Tibial nerve (tissue), 4 donors: ENCODE results near the gene TEKT1. TPM values are rescaled to one million over a fixed set of nuclear protein-coding genes. Genes with fewer than 3 reads are reported as not detected.

Experiments
- DNase-seq, 2 donors: peaks; one replicate each; pipeline ENCODE4 v3.0.0-alpha.2; 2019; ENCODE audit warnings: low spot score in 2 of 2
- H3K27ac ChIP-seq, 4 donors: fragments of 200-600 bp; sonication (generic) in 3 of 4; one replicate each; pipeline ENCODE4 v1.5.1; 2017 to 2019; ENCODE audit warnings: mild to moderate bottlenecking in 1 of 4
- H3K27me3 ChIP-seq, 2 donors: fragments of 200-600 bp; sonication (generic) in 1 of 2; one replicate each; pipeline versions ENCODE4 v1.5.1 to v1.6.0; 2017 to 2019
- H3K36me3 ChIP-seq, 3 donors: fragments of 200-600 bp; sonication (generic); one replicate each; pipeline ENCODE4 v1.5.1; 2018 to 2019
- H3K4me1 ChIP-seq, 4 donors: fragments of 200-600 bp; sonication (generic) in 3 of 4; one replicate each; pipeline ENCODE4 v1.5.1; 2017 to 2019
- H3K4me3 ChIP-seq, 4 donors: fragments of 200-600 bp; sonication (generic) in 3 of 4; one replicate each; pipeline ENCODE4 v1.5.1; 2017 to 2019; ENCODE audit warnings: mild to moderate bottlenecking in 1 of 4, moderate library complexity in 1 of 4
- H3K9me3 ChIP-seq, 4 donors: fragments of 200-600 bp; sonication (generic) in 3 of 4; one replicate each; pipeline ENCODE4 v1.5.1; 2017 to 2019
- EP300 ChIP-seq, 2 donors: sonication (generic); formaldehyde crosslinking; IDR thresholded peaks; one replicate each; pipeline ENCODE4 v1.6.1; 2017; ENCODE audit warnings: antibody characterized with exemption in 2 of 2, mild to moderate bottlenecking in 1 of 2
- POLR2A ChIP-seq, 2 donors: fragments of 450-650 bp; IDR thresholded peaks; one replicate each; pipeline ENCODE4 v1.6.1; 2017; ENCODE audit warnings: antibody characterized with exemption in 2 of 2, mild to moderate bottlenecking in 2 of 2, moderate library complexity in 2 of 2
- whole genome bisulfite sequencing, 2 donors: methylation state at CpG; one replicate each; pipeline ENCODE4 v1.1.5; 2018; 5-methylcytosine and 5-hydroxymethylcytosine counted together
- total RNA-seq, 4 donors: library from RNA; depleted of rRNA; stranded (reverse); fragments of >200 nt; gene quantifications; one replicate each; pipeline ENCODE4 v1.1.0, GENCODE V29; 2016
- TF ChIP-seq, protein P1 (sequence below), 5 experiments: fragments of 200-600 bp in 3 of 5; fragments of 450-650 bp in 2 of 5; sonication (generic) in 3 of 5; IDR thresholded peaks; one replicate each; pipeline ENCODE4 v1.5.1; 2016 to 2019; ENCODE audit warnings: antibody characterized with exemption in 5 of 5, mild to moderate bottlenecking in 3 of 5, moderate library complexity in 2 of 5

The TEKT1 gene
- total RNA-seq, 4 donors from 2014 or later = not detected

DNA sequence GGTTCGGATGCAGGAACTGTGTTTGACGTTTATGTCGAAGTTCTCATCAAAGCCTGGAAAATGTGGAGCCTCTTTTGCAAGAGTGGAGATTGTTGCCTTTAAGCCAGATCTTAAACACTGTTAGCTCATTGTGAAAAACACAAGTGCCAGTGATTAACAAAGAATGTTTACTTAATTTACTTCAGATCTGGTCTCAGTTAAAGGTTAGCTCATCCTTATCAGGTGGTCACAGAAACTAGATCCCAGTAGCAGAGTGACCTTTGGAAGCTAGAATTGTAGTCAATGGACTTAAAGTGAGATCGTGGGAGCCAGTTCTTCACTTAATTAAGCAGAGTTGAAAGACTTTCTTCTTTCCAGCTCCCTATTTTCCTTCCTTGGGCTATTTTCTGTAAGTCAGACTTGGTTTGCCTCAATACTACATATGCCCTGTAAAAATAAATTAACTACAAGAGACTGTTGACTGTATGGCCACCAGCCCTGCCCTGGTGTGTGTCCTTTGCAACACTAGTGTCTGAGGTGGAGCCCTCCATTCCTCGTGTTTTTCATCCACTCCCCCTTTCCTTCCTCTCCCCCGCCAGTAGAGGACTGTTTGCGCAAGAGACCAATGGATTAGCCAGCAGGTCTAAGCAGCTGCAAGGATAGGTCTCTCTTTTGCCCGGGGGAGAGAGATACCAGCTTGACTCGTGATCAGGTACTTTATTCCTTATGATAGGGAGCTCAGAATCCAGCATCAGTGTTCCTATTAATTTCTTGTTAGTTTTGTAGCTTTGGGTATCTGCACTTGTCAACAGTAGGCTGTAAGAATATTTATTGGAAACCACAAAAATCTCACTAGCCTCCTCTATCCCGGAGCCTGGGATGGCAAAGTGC is 35.3 kb downstream of the TEKT1 start:
- DNase-seq = no peak
- no peaks in the 10 kb centered on the region for H3K9me3 ChIP-seq
- H3K4me3 ChIP-seq = no peak overlapping the region
- no peaks in the 10 kb centered on the region for H3K36me3 ChIP-seq
- WGBS, 2 donors = 61 to 68% methylated on average over 10 of the region's 10 CpGs
- no peaks in the 10 kb centered on the region for H3K4me1 ChIP-seq
- no peaks in the 10 kb centered on the region for H3K27me3 ChIP-seq
- TF ChIP-seq EP300 (IDR thresholded peaks at IDR 0.05) (no peak), POLR2A (IDR thresholded peaks at IDR 0.05) (no peak)
- TF ChIP-seq, protein P1, sequence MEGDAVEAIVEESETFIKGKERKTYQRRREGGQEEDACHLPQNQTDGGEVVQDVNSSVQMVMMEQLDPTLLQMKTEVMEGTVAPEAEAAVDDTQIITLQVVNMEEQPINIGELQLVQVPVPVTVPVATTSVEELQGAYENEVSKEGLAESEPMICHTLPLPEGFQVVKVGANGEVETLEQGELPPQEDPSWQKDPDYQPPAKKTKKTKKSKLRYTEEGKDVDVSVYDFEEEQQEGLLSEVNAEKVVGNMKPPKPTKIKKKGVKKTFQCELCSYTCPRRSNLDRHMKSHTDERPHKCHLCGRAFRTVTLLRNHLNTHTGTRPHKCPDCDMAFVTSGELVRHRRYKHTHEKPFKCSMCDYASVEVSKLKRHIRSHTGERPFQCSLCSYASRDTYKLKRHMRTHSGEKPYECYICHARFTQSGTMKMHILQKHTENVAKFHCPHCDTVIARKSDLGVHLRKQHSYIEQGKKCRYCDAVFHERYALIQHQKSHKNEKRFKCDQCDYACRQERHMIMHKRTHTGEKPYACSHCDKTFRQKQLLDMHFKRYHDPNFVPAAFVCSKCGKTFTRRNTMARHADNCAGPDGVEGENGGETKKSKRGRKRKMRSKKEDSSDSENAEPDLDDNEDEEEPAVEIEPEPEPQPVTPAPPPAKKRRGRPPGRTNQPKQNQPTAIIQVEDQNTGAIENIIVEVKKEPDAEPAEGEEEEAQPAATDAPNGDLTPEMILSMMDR (IDR thresholded peaks at IDR 0.05) = no peak
- H3K27ac ChIP-seq = no peak overlapping the region

DNA sequence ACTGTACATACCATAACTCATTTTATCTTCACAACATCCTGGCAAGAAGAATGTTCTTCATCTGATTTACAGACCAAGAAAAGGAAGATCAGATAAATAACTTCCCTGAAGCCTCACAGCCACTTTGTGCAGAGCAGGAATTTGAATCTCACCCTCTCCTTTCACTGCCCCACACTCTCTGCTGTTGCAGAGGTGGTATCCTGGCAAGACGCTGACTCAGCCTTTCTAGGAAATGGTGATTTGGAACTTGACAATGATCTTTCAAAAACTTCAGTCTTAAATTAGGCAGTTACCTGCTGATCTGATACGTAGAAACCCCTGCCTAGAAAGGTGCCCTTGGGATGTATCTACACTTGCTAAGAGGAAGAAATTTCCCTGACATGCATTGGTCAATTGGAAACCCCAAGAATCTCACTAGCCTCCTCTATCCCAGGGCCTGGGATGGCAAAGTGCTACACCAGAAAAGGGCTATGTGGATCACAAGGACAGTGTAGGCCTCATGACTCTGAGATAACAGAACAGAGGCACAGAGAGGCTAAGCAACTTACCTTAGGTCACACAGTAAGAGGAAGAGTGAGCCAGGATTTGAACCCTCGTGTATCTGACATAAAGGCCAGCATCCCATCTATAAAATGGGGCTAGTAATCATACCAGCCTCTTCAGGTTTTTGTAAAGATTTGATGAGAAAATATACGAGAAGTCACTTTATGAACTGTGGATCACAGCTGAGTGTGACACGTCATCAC is 37.6 kb downstream of the TEKT1 start:
- Histone ChIP-seq H3K4me1 (no peaks in the 10 kb centered on the region), H3K36me3 (no peaks in the 10 kb centered on the region), H3K4me3 (no peak overlapping the region), H3K27me3 (no peaks in the 10 kb centered on the region), H3K27ac (no peak overlapping the region), H3K9me3 (no peaks in the 10 kb centered on the region)
- no peak for DNase-seq
- WGBS, 2 donors = 74 to 77% methylated on average over 5 of the region's 5 CpGs
- TF ChIP-seq POLR2A (IDR thresholded peaks at IDR 0.05) (no peak), EP300 (IDR thresholded peaks at IDR 0.05) (no peak)
- TF ChIP-seq, protein P1 (IDR thresholded peaks at IDR 0.05) = no peak

DNA sequence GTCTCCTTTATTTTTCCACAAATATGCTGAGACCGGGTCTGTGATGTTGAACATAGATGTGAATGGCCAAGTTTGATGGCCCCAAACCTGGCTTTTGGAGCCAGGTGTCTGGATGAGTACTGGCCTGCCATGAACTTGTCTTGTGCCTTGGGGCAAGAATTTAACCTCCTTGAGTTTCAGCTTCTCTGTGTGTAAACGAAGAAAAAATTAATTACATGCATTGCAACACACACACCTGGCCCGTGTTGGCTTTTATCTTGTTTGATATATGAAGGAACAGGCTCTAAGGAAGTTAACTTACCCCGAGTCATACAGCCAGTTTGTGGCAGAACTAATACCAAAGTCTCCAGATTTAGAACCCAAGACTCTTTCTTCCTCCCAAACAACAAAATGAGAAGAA is 42.4 kb downstream of the TEKT1 start:
- no peaks in the 10 kb centered on the region for H3K4me1 ChIP-seq
- DNase-seq = no peak
- H3K4me3 ChIP-seq = no peak overlapping the region
- TF ChIP-seq, protein P1 (IDR thresholded peaks at IDR 0.05) = no peak
- TF ChIP-seq EP300 (IDR thresholded peaks at IDR 0.05) (no peak), POLR2A (IDR thresholded peaks at IDR 0.05) (no peak)
- no peaks in the 10 kb centered on the region for H3K27me3 ChIP-seq
- H3K36me3 ChIP-seq = no peaks in the 10 kb centered on the region
- H3K27ac ChIP-seq = no peak overlapping the region
- WGBS, 2 donors = 71 to 76% methylated on average over 4 of the region's 4 CpGs
- peaks cover 0 to 23% (median 3%) of the 10 kb centered on the region in 4 donors for H3K9me3 ChIP-seq

DNA sequence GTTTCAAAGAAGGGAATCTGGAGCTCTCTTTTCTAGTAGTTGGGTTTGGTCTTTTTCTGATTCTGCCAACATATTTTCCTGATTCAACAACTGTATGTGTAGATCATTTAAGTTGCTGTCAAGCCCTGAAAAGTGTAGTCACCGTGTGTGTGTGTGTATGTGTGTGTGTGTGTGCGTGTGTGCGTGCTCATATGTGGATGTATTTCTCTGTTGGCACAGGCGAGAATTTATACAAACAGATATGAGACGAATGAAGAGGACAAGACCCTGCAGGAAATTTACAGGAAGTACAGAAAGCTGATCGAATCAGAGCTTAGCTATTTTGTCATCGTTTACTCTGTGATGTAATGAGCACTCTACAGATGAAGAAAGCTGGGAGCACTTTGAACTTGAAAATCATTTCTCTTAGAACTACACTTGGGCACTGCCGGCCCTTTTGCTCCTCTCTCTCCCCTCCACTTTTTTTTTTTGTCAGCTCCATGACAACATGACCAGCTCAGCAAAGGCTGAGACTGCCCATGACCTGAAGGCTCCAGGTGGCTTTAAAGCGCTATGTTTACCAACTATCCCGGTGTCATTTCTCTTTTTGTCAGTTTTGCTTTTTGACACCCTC is 44.3 kb downstream of the TEKT1 start:
- no peak for TF ChIP-seq POLR2A (IDR thresholded peaks at IDR 0.05)
- no peak for DNase-seq
- H3K27me3 ChIP-seq = no peaks in the 10 kb centered on the region
- H3K4me1 ChIP-seq = no peaks in the 10 kb centered on the region
- H3K9me3 ChIP-seq = peaks cover 0 to 37% (median 3%) of the 10 kb centered on the region in 4 donors
- no peaks in the 10 kb centered on the region for H3K36me3 ChIP-seq
- WGBS, 2 donors = 61 to 69% methylated on average over 10 of the region's 10 CpGs
- H3K4me3 ChIP-seq = no peak overlapping the region
- H3K27ac ChIP-seq = no peak overlapping the region

DNA sequence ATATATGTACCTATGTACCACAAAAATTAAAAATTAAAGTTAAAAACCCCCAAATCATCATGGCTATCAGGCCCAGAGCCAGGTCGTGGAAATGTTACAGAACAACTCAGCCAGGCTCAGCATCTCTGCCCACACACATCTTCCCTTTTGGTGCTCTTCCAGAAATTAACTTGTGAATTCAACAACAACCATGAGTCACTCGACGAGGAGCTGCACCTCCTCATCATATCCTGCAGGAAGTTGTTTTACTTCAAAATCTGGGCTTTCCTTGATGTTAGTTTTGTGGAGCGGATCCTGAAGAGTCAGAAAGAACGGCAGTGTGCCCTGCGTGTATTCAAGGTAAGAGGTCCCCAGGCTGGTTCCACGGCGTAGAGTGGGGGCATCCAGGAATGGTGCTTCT is 44.9 kb downstream of the TEKT1 start:
- no peak for TF ChIP-seq EP300 (IDR thresholded peaks at IDR 0.05)
- TF ChIP-seq, protein P1 (IDR thresholded peaks at IDR 0.05) = no peak
- TF ChIP-seq POLR2A (IDR thresholded peaks at IDR 0.05) = no peak
- Histone ChIP-seq H3K4me1 (no peaks in the 10 kb centered on the region), H3K4me3 (no peak overlapping the region), H3K9me3 (peaks cover 0 to 38% (median 3%) of the 10 kb centered on the region in 4 donors), H3K27ac (no peak overlapping the region), H3K27me3 (no peaks in the 10 kb centered on the region), H3K36me3 (no peaks in the 10 kb centered on the region)
- 46 to 57% methylated on average over 8 of the region's 8 CpGs for WGBS, 2 donors
- no peak for DNase-seq
